Adipocyte (in vitro differentiated cells): ENCODE measurements around the gene TMBIM4.

Experiments
- DNase-seq: peaks from one replicate; pipeline ENCODE4 v3.0.0-alpha.2; 2015; ENCODE audit warnings: low read depth
- H3K27me3 ChIP-seq: replicated peaks from 2 replicates; pipeline ENCODE4 v1.7.0; 2013; ENCODE audit warnings: mild to moderate bottlenecking, low read length, moderate library complexity; ENCODE audit not compliant: control insufficient read depth, insufficient read depth
- H3K36me3 ChIP-seq: 2 replicates; pipeline ENCODE4 v1.7.0; 2013; ENCODE audit warnings: low read length, mild to moderate bottlenecking, moderate library complexity; ENCODE audit not compliant: control insufficient read depth, insufficient read depth, severe bottlenecking
- H3K4me1 ChIP-seq: 2 replicates; pipeline ENCODE4 v1.7.0; 2013; ENCODE audit warnings: mild to moderate bottlenecking, low read length, moderate library complexity; ENCODE audit not compliant: control insufficient read depth, insufficient read depth
- H3K4me3 ChIP-seq: 2 replicates; pipeline ENCODE4 v1.7.0; 2013; ENCODE audit warnings: mild to moderate bottlenecking, low read length, moderate library complexity
- H3K9ac ChIP-seq: 2 replicates; pipeline ENCODE4 v1.7.0; 2013; ENCODE audit warnings: mild to moderate bottlenecking, low read length, moderate library complexity
- H3K9me3 ChIP-seq: 2 replicates; pipeline ENCODE4 v1.7.0; 2013; ENCODE audit warnings: mild to moderate bottlenecking, low read length, moderate library complexity; ENCODE audit not compliant: control insufficient read depth

Gene TMBIM4

GRCh38 chr12:66159123-66159522, 10.7 kb downstream of the TMBIM4 start:
- Histone ChIP-seq H3K9ac (no peak overlapping the region), H3K4me1 (peaks cover 32% of the 10 kb centered on the region), H3K27me3 (no peaks in the 10 kb centered on the region), H3K36me3 (peaks cover 21% of the 10 kb centered on the region), H3K9me3 (no peaks in the 10 kb centered on the region), H3K4me3 (no peak overlapping the region)
- DNase-seq: no peak

- no peak for DNase-seq
- Histone ChIP-seq H3K4me1 (peaks cover 50% of the 10 kb centered on the region), H3K9me3 (no peaks in the 10 kb centered on the region), H3K36me3 (peaks cover 21% of the 10 kb centered on the region), H3K4me3 (no peak overlapping the region), H3K27me3 (no peaks in the 10 kb centered on the region), H3K9ac (no peak overlapping the region)
These were observed 13.1 kb downstream of the TMBIM4 start for GRCh38 chr12:66156654-66157053.

- no peak for DNase-seq
- peaks cover 20% of the 10 kb centered on the region for H3K36me3 ChIP-seq
- H3K9ac ChIP-seq: peak overlapping the region; percentile 53
- peaks cover 54% of the 10 kb centered on the region for H3K4me1 ChIP-seq
- H3K4me3 ChIP-seq: peak overlapping the region; percentile 29
- no peaks in the 10 kb centered on the region for H3K27me3 ChIP-seq
- H3K9me3 ChIP-seq: no peaks in the 10 kb centered on the region
These were observed 15.0 kb downstream of the TMBIM4 start for GRCh38 chr12:66154776-66155175.

GRCh38 chr12:66152732-66153131, 17.1 kb downstream of the TMBIM4 start:
- no peaks in the 10 kb centered on the region for H3K9me3 ChIP-seq
- peak; percentile 59 for DNase-seq
- H3K4me1 ChIP-seq: peaks cover 59% of the 10 kb centered on the region
- H3K27me3 ChIP-seq: no peaks in the 10 kb centered on the region
- H3K4me3 ChIP-seq: peak overlapping the region; percentile 72
- H3K36me3 ChIP-seq: peaks cover 18% of the 10 kb centered on the region
- H3K9ac ChIP-seq: peak overlapping the region; percentile 85

- no peak overlapping the region for H3K9ac ChIP-seq
- H3K27me3 ChIP-seq: no peaks in the 10 kb centered on the region
- no peaks in the 10 kb centered on the region for H3K9me3 ChIP-seq
- peaks cover 49% of the 10 kb centered on the region for H3K4me1 ChIP-seq
- peaks cover 27% of the 10 kb centered on the region for H3K36me3 ChIP-seq
- no peak overlapping the region for H3K4me3 ChIP-seq
- no peak for DNase-seq
These were observed 19.9 kb downstream of the TMBIM4 start for GRCh38 chr12:66149702-66150398.

GRCh38 chr12:66144791-66145754, 24.7 kb downstream of the TMBIM4 start:
- Histone ChIP-seq H3K4me1 (peaks cover 25% of the 10 kb centered on the region), H3K9ac (peak overlapping the region; percentile 48), H3K4me3 (peak overlapping the region; percentile 40), H3K27me3 (no peaks in the 10 kb centered on the region), H3K36me3 (peaks cover 60% of the 10 kb centered on the region), H3K9me3 (peaks cover 22% of the 10 kb centered on the region)
- peak; percentile 78 for DNase-seq

GRCh38 chr12:66143868-66144267, 25.9 kb downstream of the TMBIM4 start:
- Histone ChIP-seq H3K4me1 (peaks cover 20% of the 10 kb centered on the region), H3K9me3 (peaks cover 31% of the 10 kb centered on the region), H3K27me3 (no peaks in the 10 kb centered on the region), H3K36me3 (peaks cover 69% of the 10 kb centered on the region), H3K4me3 (no peak overlapping the region), H3K9ac (no peak overlapping the region)
- no peak for DNase-seq

- H3K36me3 ChIP-seq: peaks cover 71% of the 10 kb centered on the region
- no peak for DNase-seq
- H3K27me3 ChIP-seq: no peaks in the 10 kb centered on the region
- no peak overlapping the region for H3K4me3 ChIP-seq
- no peak overlapping the region for H3K9ac ChIP-seq
- peaks cover 31% of the 10 kb centered on the region for H3K9me3 ChIP-seq
- peaks cover 17% of the 10 kb centered on the region for H3K4me1 ChIP-seq
These were observed 27.0 kb downstream of the TMBIM4 start for GRCh38 chr12:66142826-66143225.

- H3K4me1 ChIP-seq: peaks cover 17% of the 10 kb centered on the region
- H3K9ac ChIP-seq: no peak overlapping the region
- H3K4me3 ChIP-seq: peak overlapping the region; percentile 36
- H3K36me3 ChIP-seq: peaks cover 80% of the 10 kb centered on the region
- H3K9me3 ChIP-seq: peaks cover 31% of the 10 kb centered on the region
- DNase-seq: no peak
- H3K27me3 ChIP-seq: no peaks in the 10 kb centered on the region
These were observed 28.5 kb downstream of the TMBIM4 start for GRCh38 chr12:66141299-66141698.

GRCh38 chr12:66140731-66141130, 29.1 kb downstream of the TMBIM4 start:
- Histone ChIP-seq H3K9ac (no peak overlapping the region), H3K4me1 (peaks cover 16% of the 10 kb centered on the region), H3K4me3 (peak overlapping the region; percentile 22), H3K27me3 (no peaks in the 10 kb centered on the region), H3K9me3 (peaks cover 31% of the 10 kb centered on the region), H3K36me3 (peaks cover 81% of the 10 kb centered on the region)
- peak; percentile 26 for DNase-seq

- Histone ChIP-seq H3K4me3 (no peak overlapping the region), H3K9me3 (peaks cover 31% of the 10 kb centered on the region), H3K27me3 (no peaks in the 10 kb centered on the region), H3K4me1 (peaks cover 3% of the 10 kb centered on the region), H3K36me3 (peaks cover 77% of the 10 kb centered on the region), H3K9ac (no peak overlapping the region)
- no peak for DNase-seq
These were observed 30.5 kb downstream of the TMBIM4 start for GRCh38 chr12:66139328-66139727.
